Sigmoid colon (tissue), 7 donors: ENCODE results near the gene BTBD9. TPM values are rescaled to one million over a fixed set of nuclear protein-coding genes. Genes with fewer than 3 reads are reported as not detected.

Experiments used
- DNase-seq: peaks from one replicate; pipeline ENCODE4 v3.0.0-alpha.2; 2019
- H3K27ac ChIP-seq, 4 donors: fragments of 200-600 bp; sonication (generic); one replicate each; pipeline ENCODE4 v1.5.1; 2016 to 2019; ENCODE audit warnings: mild to moderate bottlenecking in 1 of 4
- H3K27me3 ChIP-seq, 3 donors: fragments of 200-600 bp; sonication (generic); one replicate each; pipeline ENCODE4 v1.5.1; 2019; ENCODE audit warnings: mild to moderate bottlenecking in 1 of 3
- H3K36me3 ChIP-seq, 4 donors: fragments of 200-600 bp; sonication (generic); one replicate each; pipeline ENCODE4 v1.5.1; 2016 to 2019
- H3K4me1 ChIP-seq, 4 donors: fragments of 200-600 bp; sonication (generic); one replicate each; pipeline ENCODE4 v1.5.1; 2017 to 2019
- H3K4me3 ChIP-seq, 4 donors: fragments of 200-600 bp; sonication (generic); one replicate each; pipeline ENCODE4 v1.5.1; 2017 to 2019; ENCODE audit warnings: mild to moderate bottlenecking in 2 of 4, moderate library complexity in 1 of 4
- H3K9me3 ChIP-seq, 4 donors: fragments of 200-600 bp in 3 of 4; sonication (generic) in 3 of 4; one replicate each; pipeline versions ENCODE4 v1.5.1 to v1.6.1; 2013 to 2019
- EP300 ChIP-seq, 4 donors: sonication (generic); formaldehyde crosslinking; IDR thresholded peaks; one replicate each; pipeline ENCODE4 v1.6.1; 2017; ENCODE audit warnings: antibody characterized with exemption in 4 of 4
- POLR2A ChIP-seq, 2 donors: fragments of 450-650 bp; IDR thresholded peaks; one replicate each; pipeline ENCODE4 v1.6.1; 2016; ENCODE audit warnings: antibody characterized with exemption in 2 of 2, mild to moderate bottlenecking in 2 of 2, moderate library complexity in 2 of 2
- POLR2AphosphoS5 ChIP-seq, 4 donors: sonication (generic); formaldehyde crosslinking; IDR thresholded peaks; one replicate each; pipeline ENCODE4 v1.6.1; 2017; ENCODE audit warnings: antibody characterized with exemption in 4 of 4
- WGBS, 2 donors: extraction: QIAGEN DNeasy Blood & Tissue Kit; methylation state at CpG; one replicate each; pipeline ENCODE4 v1.1.7; 2013; 5-methylcytosine and 5-hydroxymethylcytosine counted together
- intact Hi-C: fragments of 100-400 bp; cut with DNase I; formaldehyde crosslinking; loops from one replicate; pipeline ENCODE4 v1.15.1; 2023
- polyA plus RNA-seq, 3 donors: library from polyadenylated mRNA; stranded (reverse); fragments of 200-250 nt; gene quantifications; one replicate each; pipeline ENCODE4 v1.2.3, GENCODE V29; 2013
- total RNA-seq, 4 donors: library from RNA; depleted of rRNA; stranded (reverse); fragments of >200 nt; gene quantifications; one replicate each; pipeline ENCODE4 v1.1.0, GENCODE V29; 2016
- TF ChIP-seq, protein P1 (sequence below), 4 experiments: fragments of 450-650 bp in 3 of 4; fragments of 200-600 bp in 1 of 4; IDR thresholded peaks; one replicate each; pipeline ENCODE4 v1.5.1; 2016 to 2019; ENCODE audit warnings: antibody characterized with exemption in 4 of 4, mild to moderate bottlenecking in 3 of 4, moderate library complexity in 2 of 4
- donor health status: healthy with polysubstance abuse.
- donor health status: Bipolar disorder and iron deficiency.
- donor health status: healthy.

Gene BTBD9
- total and polyA plus RNA-seq, 7 donors, result 3.6 to 20.8 (median 10.5) TPM

DNA sequence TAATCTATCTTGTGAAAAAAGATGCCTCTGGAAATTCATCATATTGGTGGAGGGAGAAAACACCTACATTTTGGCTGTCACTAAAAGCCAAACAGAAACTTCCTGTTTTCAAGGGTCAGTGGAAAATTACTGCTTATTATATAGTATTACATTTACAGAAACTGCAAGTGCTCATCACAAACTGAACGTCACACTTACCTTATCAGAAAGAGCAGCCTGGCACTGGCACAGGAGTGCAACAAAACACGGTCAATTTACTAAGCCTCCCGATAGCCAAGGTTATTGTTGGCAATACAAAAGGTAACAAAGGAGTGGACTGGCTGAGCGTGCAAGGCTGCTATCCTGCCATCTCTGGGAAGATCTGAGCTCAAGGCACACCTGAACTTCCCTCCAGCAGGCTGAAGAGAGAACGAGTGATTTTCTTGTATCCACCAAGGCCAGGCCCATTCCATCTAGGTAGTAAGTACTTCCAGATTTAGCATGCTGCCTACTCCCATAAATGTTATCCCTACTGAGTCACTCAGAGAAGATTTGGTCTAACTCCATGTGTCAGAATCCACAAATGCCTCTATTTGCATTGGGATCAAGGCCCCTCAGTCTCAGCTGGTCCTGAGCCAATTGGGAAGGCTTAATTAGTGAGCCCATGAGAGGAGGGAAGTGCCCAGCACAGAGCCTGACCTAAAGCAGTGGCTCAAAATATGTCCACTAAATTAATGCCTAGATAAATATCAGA, 399.8 kb downstream of the BTBD9 start:
- H3K27me3 ChIP-seq, result peaks cover 0 to 2% (median 0%) of the 10 kb centered on the region in 3 donors
- H3K9me3 ChIP-seq, result no peaks in the 10 kb centered on the region
- H3K4me1 ChIP-seq, result peaks cover 0 to 26% (median 2%) of the 10 kb centered on the region in 4 donors
- TF ChIP-seq, protein P1, sequence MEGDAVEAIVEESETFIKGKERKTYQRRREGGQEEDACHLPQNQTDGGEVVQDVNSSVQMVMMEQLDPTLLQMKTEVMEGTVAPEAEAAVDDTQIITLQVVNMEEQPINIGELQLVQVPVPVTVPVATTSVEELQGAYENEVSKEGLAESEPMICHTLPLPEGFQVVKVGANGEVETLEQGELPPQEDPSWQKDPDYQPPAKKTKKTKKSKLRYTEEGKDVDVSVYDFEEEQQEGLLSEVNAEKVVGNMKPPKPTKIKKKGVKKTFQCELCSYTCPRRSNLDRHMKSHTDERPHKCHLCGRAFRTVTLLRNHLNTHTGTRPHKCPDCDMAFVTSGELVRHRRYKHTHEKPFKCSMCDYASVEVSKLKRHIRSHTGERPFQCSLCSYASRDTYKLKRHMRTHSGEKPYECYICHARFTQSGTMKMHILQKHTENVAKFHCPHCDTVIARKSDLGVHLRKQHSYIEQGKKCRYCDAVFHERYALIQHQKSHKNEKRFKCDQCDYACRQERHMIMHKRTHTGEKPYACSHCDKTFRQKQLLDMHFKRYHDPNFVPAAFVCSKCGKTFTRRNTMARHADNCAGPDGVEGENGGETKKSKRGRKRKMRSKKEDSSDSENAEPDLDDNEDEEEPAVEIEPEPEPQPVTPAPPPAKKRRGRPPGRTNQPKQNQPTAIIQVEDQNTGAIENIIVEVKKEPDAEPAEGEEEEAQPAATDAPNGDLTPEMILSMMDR (IDR thresholded peaks at IDR 0.05), result no peak
- TF ChIP-seq POLR2AphosphoS5 (IDR thresholded peaks at IDR 0.05) (no peak), EP300 (IDR thresholded peaks at IDR 0.05) (no peak), POLR2A (IDR thresholded peaks at IDR 0.05) (no peak)
- H3K4me3 ChIP-seq, result no peak overlapping the region
- intact Hi-C loops, result no loop called here
- H3K36me3 ChIP-seq, result no peaks in the 10 kb centered on the region
- no peak overlapping the region for H3K27ac ChIP-seq
- WGBS, 2 donors, result 24 to 65% methylated on average over 5 of the region's 5 CpGs
- DNase-seq, result no peak

DNA sequence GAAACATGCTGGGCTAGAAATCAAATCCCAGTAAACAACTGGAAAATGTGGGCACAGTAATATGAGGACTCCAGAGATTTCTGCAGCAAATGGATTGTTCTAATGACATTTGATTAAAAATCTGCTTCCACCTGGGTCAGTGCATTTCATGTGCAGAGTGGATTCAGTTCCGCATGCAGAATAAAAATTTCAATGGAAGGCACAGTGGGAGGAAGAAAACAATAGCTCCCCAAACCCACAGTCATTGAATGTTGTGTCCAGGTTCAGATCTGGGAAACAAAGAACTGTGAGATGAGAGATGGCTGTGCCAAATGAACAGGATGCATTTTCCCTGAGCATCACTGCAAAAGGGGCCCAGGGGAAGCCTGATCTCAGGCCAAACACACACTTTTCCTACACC, 403.1 kb downstream of the BTBD9 start:
- intact Hi-C loops, result no loop called here
- TF ChIP-seq POLR2A (IDR thresholded peaks at IDR 0.05) (no peak), EP300 (IDR thresholded peaks at IDR 0.05) (no peak), POLR2AphosphoS5 (IDR thresholded peaks at IDR 0.05) (no peak)
- TF ChIP-seq, protein P1 (IDR thresholded peaks at IDR 0.05), result no peak
- Histone ChIP-seq H3K4me3 (no peak overlapping the region), H3K9me3 (no peaks in the 10 kb centered on the region), H3K27me3 (peaks cover 0 to 2% (median 0%) of the 10 kb centered on the region in 3 donors), H3K27ac (no peak overlapping the region), H3K4me1 (peaks cover 0 to 20% (median 2%) of the 10 kb centered on the region in 4 donors), H3K36me3 (no peaks in the 10 kb centered on the region)
- WGBS, 2 donors, result 93% methylated on average over 1 of the region's 1 CpG
- DNase-seq, result no peak

DNA sequence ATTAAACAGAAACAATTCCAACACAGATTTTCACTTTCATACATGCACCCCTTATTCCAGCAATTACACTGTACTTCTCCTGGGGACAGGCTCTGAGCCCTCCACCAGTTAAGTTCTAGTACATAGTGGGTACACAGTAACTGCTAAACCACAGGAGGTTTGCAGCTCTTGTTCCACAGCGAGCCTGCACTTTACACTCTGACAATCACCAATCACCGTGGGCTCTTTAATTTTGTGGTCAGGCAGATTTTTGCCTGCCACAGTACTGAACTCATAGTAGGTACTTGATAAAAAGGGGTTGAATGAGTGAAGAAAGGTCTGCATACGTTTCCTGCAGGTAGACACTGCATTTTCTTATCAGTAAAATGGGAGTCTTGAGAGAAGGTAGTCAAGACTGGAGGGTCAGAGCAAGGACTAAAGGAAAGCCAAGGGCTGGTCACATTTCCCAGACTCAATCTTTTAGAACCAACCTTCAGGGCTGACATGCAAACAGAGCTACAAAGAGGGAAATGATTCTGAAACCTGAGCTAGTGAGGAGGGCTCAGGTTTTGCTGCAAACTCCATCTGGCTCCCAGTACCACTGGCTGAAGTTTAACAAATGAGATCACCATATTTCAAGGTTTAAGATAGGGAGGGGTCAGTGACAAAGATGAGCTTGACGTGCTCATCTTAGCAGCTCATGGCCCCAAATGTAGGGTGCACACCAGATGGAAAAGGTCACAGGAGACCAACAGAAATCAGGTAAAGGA, 404.6 kb downstream of the BTBD9 start:
- Histone ChIP-seq H3K27ac (no peak overlapping the region), H3K4me3 (no peak overlapping the region), H3K36me3 (no peaks in the 10 kb centered on the region), H3K9me3 (no peaks in the 10 kb centered on the region), H3K4me1 (peaks cover 0 to 8% (median 0%) of the 10 kb centered on the region in 4 donors), H3K27me3 (peaks cover 0 to 2% (median 0%) of the 10 kb centered on the region in 3 donors)
- DNase-seq, result no peak
- TF ChIP-seq POLR2A (IDR thresholded peaks at IDR 0.05) (no peak), POLR2AphosphoS5 (IDR thresholded peaks at IDR 0.05) (no peak), EP300 (IDR thresholded peaks at IDR 0.05) (no peak)
- TF ChIP-seq, protein P1 (IDR thresholded peaks at IDR 0.05), result no peak
- WGBS, 2 donors, result 72 to 84% methylated on average over 4 of the region's 4 CpGs
- intact Hi-C loops, result no loop called here

DNA sequence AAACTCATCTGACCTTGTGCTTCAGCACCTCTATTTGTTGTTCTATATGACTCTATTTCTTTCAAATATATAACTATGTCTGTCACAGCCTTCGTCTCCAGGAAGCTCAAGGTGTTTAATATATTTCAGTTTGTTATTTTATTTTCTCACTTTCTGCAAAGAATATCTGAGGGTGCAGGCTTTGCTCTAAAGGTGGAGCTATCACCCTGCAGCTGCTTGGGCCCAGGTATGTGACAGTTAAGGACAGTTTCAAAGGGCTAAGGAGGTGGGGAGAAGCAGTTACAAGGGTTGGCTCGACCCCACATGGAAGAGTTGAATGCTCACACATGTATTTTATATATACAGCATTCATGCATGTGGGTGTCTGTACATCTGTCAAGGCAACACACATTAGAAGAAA, 405.6 kb downstream of the BTBD9 start:
- Histone ChIP-seq H3K9me3 (no peaks in the 10 kb centered on the region), H3K4me1 (no peaks in the 10 kb centered on the region), H3K27me3 (no peaks in the 10 kb centered on the region), H3K36me3 (no peaks in the 10 kb centered on the region), H3K27ac (no peak overlapping the region), H3K4me3 (no peak overlapping the region)
- intact Hi-C loops, result no loop called here
- WGBS, 2 donors, result 35 to 74% methylated on average over 2 of the region's 2 CpGs
- DNase-seq, result no peak
- TF ChIP-seq, protein P1 (IDR thresholded peaks at IDR 0.05), result no peak
- TF ChIP-seq POLR2A (IDR thresholded peaks at IDR 0.05) (no peak), EP300 (IDR thresholded peaks at IDR 0.05) (no peak), POLR2AphosphoS5 (IDR thresholded peaks at IDR 0.05) (no peak)
